Testis (tissue), 5 donors: ENCODE results near the gene TMEM97. TPM values are rescaled to one million over a fixed set of nuclear protein-coding genes. Genes with fewer than 3 reads are reported as not detected.

Experiments used
- DNase-seq: peaks from one replicate; pipeline ENCODE4 v3.0.0-alpha.2; 2019
- H3K27ac ChIP-seq, 2 donors: fragments of 200-600 bp; sonication (generic); one replicate each; pipeline ENCODE4 v1.5.1; 2019
- H3K27me3 ChIP-seq: fragments of 200-600 bp; sonication (generic); one replicate; pipeline ENCODE4 v1.5.1; 2019
- H3K36me3 ChIP-seq: fragments of 200-600 bp; sonication (generic); one replicate; pipeline ENCODE4 v1.5.1; 2017; ENCODE audit warnings: low read depth; ENCODE audit errors: missing control alignments
- H3K4me1 ChIP-seq: fragments of 200-600 bp; sonication (generic); one replicate; pipeline ENCODE4 v1.5.1; 2019
- H3K4me3 ChIP-seq, 2 donors: fragments of 200-600 bp; sonication (generic); one replicate each; pipeline ENCODE4 v1.5.1; 2017 to 2019
- H3K9me3 ChIP-seq: fragments of 200-600 bp; sonication (generic); one replicate; pipeline ENCODE4 v1.5.1; 2017
- POLR2A ChIP-seq: fragments of 450-650 bp; IDR thresholded peaks from one replicate; pipeline ENCODE4 v1.6.1; 2017; ENCODE audit warnings: antibody characterized with exemption, mild to moderate bottlenecking, moderate library complexity
- WGBS, 2 donors: methylation state at CpG; one replicate each; pipeline ENCODE4 v1.1.5; 2018; 5-methylcytosine and 5-hydroxymethylcytosine counted together
- intact Hi-C: fragments of 100-400 bp; cut with DNase I; formaldehyde crosslinking; loops from one replicate; pipeline ENCODE4 v1.15.1; 2023; ENCODE audit warnings: low total_unique reads
- long read RNA-seq, 2 donors: transcript quantifications; one replicate each; lab custom pipeline, GENCODE V29; 2026
- polyA plus RNA-seq: library from polyadenylated mRNA; stranded (reverse); fragments of 350-450 nt; fragmentation: Illumina TruSeq; extraction: RNeasy Lipid Tissue Mini Kit (QIAGEN cat#74804); gene quantifications from one replicate; pipeline ENCODE4 v1.2.3, GENCODE V29; 2014; ENCODE audit warnings: low read depth, low replicate concordance; ENCODE audit not compliant: insufficient read depth
- total RNA-seq, 2 donors: library from RNA; depleted of rRNA; stranded (reverse); fragments of >200 nt; gene quantifications; one replicate each; pipeline ENCODE4 v1.2.3, GENCODE V29; 2016
- TF ChIP-seq, protein P1 (sequence below), 3 experiments: fragments of 450-650 bp in 2 of 3; fragments of 200-600 bp in 1 of 3; sonication (generic) in 1 of 3; IDR thresholded peaks; one replicate each; pipeline ENCODE4 v1.5.1; 2016 to 2019; ENCODE audit warnings: antibody characterized with exemption in 3 of 3, mild to moderate bottlenecking in 2 of 3, moderate library complexity in 1 of 3

The TMEM97 gene
- total RNA-seq (100 to 1,000 TPM; 118 to 139 TPM), polyA plus RNA-seq (108 TPM)
- long read RNA-seq, donor 1, transcript TMEM97-201 (3 exons, 2,568 nt) = major isoform, 203 of 331 reads
- long read RNA-seq, donor 1, partial matches to known transcripts = 54 of 331 reads
- long read RNA-seq, donor 1, other reads (novel, unspliced or antisense) = 72 of 331 reads
- long read RNA-seq, donor 2, transcript TMEM97-201 (3 exons, 2,568 nt) = major isoform, 244 of 333 reads
- long read RNA-seq, donor 2, transcript TMEM97-203 (2 exons, 493 nt) = minor isoform, 8 of 333 reads
- long read RNA-seq, donor 2, partial matches to known transcripts = 44 of 333 reads
- long read RNA-seq, donor 2, other reads (novel, unspliced or antisense) = 36 of 333 reads

DNA sequence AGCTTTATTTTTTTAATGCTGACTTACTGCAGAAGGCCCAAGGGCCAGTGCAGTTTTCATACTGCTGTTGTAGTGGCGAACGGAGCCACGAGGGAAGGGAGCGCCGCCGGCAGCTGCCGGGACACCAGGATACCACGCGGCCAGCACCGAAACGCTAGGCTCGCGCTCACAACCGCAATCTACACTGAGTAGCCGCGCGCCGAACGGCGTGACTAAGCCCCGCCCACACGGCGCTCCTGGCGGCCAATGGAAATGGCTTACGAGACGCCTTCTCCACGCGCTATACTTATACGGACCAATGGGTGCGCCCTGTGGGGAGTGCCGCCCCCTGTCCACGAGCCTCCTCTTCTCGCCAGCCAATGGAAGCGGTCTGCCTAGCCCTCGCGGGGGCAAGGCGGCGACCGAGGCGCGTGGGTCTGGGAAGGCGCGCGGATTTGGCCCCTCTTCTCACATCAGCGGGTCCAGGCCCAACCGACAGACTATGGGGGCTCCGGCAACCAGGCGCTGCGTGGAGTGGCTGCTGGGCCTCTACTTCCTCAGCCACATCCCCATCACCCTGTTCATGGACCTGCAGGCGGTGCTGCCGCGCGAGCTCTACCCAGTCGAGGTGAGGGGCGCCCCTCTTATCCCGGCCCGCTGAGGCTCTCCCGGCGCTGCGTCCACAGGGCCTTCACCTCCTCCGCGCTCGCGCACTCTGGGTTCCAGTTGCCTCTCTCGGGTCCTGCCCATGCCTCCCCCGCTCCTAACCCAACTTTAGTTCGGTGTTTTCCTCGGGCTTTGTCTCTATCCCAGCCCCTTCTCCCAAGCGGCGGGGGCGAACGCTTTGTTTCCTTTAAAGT, at the start of gene TMEM97:
Gene TMEM97, plus strand, starts transcription at position 442 of the 839 bp plus-strand sequence. Its CDS starts 40 bp downstream, at position 482.
- intact Hi-C loops = no loop called here
- WGBS, 2 donors = 0 to 1% methylated on average over 14 to 63 of the region's 72 CpGs

DNA sequence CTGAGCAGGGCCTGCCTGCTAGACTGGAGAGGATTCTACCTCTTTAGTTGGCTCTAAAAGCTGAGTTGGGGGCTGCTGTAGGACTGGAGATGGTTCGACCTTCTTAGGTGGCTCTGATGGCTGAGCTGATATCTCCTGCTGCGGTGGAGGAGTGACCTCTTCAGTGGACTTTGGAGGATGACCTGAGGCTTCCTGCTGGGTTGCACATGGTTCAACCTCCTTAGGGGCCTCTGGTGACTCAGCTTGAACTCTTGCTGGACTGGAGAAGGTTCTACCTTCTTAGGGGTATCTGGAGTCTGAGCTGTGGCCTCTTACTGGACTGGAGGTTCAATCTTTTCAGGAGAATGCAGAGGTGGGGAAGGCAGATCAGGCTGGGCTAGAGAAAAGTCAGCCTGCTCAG, 48.9 kb upstream of the TMEM97 start:
- 88% methylated on average over 2 of the region's 2 CpGs; no CpG with 5 or more reads in 1 of the 2 donors for WGBS, 2 donors
- H3K9me3 ChIP-seq = no peaks in the 10 kb centered on the region
- no peaks in the 10 kb centered on the region for H3K4me1 ChIP-seq
- DNase-seq = no peak
- intact Hi-C loops = no loop called here
- TF ChIP-seq, protein P1, sequence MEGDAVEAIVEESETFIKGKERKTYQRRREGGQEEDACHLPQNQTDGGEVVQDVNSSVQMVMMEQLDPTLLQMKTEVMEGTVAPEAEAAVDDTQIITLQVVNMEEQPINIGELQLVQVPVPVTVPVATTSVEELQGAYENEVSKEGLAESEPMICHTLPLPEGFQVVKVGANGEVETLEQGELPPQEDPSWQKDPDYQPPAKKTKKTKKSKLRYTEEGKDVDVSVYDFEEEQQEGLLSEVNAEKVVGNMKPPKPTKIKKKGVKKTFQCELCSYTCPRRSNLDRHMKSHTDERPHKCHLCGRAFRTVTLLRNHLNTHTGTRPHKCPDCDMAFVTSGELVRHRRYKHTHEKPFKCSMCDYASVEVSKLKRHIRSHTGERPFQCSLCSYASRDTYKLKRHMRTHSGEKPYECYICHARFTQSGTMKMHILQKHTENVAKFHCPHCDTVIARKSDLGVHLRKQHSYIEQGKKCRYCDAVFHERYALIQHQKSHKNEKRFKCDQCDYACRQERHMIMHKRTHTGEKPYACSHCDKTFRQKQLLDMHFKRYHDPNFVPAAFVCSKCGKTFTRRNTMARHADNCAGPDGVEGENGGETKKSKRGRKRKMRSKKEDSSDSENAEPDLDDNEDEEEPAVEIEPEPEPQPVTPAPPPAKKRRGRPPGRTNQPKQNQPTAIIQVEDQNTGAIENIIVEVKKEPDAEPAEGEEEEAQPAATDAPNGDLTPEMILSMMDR (IDR thresholded peaks at IDR 0.05) = no peak
- no peak for TF ChIP-seq POLR2A
- no peak overlapping the region for H3K4me3 ChIP-seq
- H3K27me3 ChIP-seq = no peaks in the 10 kb centered on the region
- no peaks in the 10 kb centered on the region for H3K36me3 ChIP-seq
- no peak overlapping the region for H3K27ac ChIP-seq

More for the DNA sequence above, at the start of gene TMEM97:
- peaks cover 29% of the 10 kb centered on the region for H3K4me1 ChIP-seq
- H3K4me3 ChIP-seq = peak within 1 kb of the TSS; percentile 76
- peak within 1 kb of the TSS; percentile 71 to 92 for H3K27ac ChIP-seq
- peak; percentile 21 for TF ChIP-seq POLR2A
- TF ChIP-seq, protein P1 (IDR thresholded peaks at IDR 0.05) = peak in 1 of 3 experiments; percentile 36
- H3K9me3 ChIP-seq = no peaks in the 10 kb centered on the region
- no peaks in the 10 kb centered on the region for H3K36me3 ChIP-seq
- H3K27me3 ChIP-seq = no peaks in the 10 kb centered on the region
- DNase-seq = peak; percentile 99

DNA sequence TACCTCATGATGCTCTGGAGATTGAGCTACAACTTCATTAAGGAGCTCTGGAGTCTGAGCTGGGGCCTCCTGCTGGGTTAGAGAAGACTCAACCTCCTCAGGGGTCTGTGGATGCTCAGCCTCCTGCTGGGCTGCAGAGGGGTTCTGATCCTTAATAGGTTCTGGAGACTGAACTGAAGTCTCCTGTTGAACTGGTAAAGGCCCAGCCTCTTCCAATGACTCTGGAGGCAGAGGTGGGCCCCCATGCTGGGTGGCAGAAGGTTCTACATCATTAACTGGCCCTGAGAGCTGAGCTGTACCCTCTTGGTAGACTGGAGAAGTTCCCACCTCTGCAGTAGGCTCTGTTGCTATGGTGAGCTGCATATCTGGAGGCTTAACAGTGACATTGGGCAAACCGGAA, 48.1 kb upstream of the TMEM97 start:
- Histone ChIP-seq H3K9me3 (no peaks in the 10 kb centered on the region), H3K27ac (no peak overlapping the region), H3K4me3 (no peak overlapping the region), H3K4me1 (no peaks in the 10 kb centered on the region), H3K36me3 (no peaks in the 10 kb centered on the region), H3K27me3 (no peaks in the 10 kb centered on the region)
- intact Hi-C loops = no loop called here
- DNase-seq = no peak
- no peak for TF ChIP-seq POLR2A
- TF ChIP-seq, protein P1 (IDR thresholded peaks at IDR 0.05) = no peak
- WGBS, 2 donors = 100% methylated on average over 1 of the region's 1 CpG; no CpG with 5 or more reads in 1 of the 2 donors

DNA sequence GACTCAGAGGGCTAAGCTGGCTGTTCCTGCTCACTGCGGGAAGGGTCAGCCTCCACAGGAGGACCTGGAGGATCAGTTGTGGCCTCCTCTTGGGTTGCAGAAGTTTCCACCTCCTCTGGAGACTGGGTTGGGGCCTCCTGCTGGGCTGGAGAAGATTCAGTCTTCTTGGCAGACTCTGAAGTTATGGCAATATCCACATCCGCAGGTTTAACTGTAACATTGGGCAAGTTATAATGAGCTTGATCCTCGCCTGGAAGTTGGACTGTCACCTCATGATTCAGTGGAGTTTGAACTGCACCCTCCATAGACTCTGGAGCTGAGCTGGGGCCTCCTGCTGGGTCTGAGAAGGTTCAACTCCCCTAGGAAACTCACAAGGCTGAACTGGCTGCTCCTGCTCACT, 47.6 kb upstream of the TMEM97 start:
- H3K36me3 ChIP-seq = no peaks in the 10 kb centered on the region
- H3K27me3 ChIP-seq = no peaks in the 10 kb centered on the region
- H3K9me3 ChIP-seq = no peaks in the 10 kb centered on the region
- H3K4me3 ChIP-seq = no peak overlapping the region
- TF ChIP-seq, protein P1 (IDR thresholded peaks at IDR 0.05) = no peak
- no peak for TF ChIP-seq POLR2A
- whole genome bisulfite sequencing, 2 donors = 92% methylated on average over 2 to 3 of the region's 3 CpGs
- H3K4me1 ChIP-seq = no peaks in the 10 kb centered on the region
- no peak for DNase-seq
- intact Hi-C loops = no loop called here
- H3K27ac ChIP-seq = no peak overlapping the region
